ENCODE results near the gene PCDH15.

DNA sequence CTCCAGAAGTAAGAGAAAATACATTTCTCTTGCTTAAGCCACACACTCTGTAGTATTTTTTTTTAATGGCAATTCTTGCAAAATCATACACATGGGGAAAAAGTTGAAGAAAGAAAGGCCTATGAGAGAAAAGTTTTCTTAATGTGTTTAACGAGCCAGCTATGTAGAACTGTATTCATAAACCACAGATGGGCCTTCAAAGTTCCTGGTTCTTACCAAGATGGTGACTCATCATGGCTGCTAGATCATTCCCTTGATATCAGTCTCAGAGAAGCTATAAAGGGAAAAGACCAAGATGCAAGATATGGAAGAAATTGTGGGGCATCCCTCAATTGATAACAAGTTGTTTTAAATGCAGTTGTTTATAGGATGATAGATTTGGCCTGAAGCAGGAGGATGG is 1035.7 kb downstream of the PCDH15 start:
- TF ChIP-seq, protein P1, sequence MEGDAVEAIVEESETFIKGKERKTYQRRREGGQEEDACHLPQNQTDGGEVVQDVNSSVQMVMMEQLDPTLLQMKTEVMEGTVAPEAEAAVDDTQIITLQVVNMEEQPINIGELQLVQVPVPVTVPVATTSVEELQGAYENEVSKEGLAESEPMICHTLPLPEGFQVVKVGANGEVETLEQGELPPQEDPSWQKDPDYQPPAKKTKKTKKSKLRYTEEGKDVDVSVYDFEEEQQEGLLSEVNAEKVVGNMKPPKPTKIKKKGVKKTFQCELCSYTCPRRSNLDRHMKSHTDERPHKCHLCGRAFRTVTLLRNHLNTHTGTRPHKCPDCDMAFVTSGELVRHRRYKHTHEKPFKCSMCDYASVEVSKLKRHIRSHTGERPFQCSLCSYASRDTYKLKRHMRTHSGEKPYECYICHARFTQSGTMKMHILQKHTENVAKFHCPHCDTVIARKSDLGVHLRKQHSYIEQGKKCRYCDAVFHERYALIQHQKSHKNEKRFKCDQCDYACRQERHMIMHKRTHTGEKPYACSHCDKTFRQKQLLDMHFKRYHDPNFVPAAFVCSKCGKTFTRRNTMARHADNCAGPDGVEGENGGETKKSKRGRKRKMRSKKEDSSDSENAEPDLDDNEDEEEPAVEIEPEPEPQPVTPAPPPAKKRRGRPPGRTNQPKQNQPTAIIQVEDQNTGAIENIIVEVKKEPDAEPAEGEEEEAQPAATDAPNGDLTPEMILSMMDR (IDR thresholded peaks at IDR 0.05 in 2 of 3, conservative IDR thresholded peaks at IDR 0.05 in 1 of 3; ENCODE audit: insufficient read depth in 2 of 3, low read depth in 1 of 3, low read length in 3 of 3): no peak
- TF ChIP-seq, protein P2, sequence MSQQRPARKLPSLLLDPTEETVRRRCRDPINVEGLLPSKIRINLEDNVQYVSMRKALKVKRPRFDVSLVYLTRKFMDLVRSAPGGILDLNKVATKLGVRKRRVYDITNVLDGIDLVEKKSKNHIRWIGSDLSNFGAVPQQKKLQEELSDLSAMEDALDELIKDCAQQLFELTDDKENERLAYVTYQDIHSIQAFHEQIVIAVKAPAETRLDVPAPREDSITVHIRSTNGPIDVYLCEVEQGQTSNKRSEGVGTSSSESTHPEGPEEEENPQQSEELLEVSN (IDR thresholded peaks at IDR 0.05; ENCODE audit: borderline replicate concordance in 1 of 2, extremely low read depth in 1 of 2, insufficient read depth in 1 of 2, insufficient read length in 1 of 2, low read depth in 1 of 2, low read length in 1 of 2, poor library complexity in 1 of 2, severe bottlenecking in 1 of 2): no peak
- TF ChIP-seq, protein P3, sequence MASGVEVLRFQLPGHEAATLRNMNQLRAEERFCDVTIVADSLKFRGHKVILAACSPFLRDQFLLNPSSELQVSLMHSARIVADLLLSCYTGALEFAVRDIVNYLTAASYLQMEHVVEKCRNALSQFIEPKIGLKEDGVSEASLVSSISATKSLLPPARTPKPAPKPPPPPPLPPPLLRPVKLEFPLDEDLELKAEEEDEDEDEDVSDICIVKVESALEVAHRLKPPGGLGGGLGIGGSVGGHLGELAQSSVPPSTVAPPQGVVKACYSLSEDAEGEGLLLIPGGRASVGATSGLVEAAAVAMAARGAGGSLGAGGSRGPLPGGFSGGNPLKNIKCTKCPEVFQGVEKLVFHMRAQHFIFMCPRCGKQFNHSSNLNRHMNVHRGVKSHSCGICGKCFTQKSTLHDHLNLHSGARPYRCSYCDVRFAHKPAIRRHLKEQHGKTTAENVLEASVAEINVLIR (CRISPR knock-in tag; IDR thresholded peaks at IDR 0.05): no peak
- TF ChIP-seq NRF1 (conservative IDR thresholded peaks at IDR 0.05 in 1 of 2, IDR thresholded peaks at IDR 0.05 in 1 of 2) (no peak), ZNF324 (CRISPR knock-in tag; IDR thresholded peaks at IDR 0.05) (no peak), CREB1 (IDR thresholded peaks at IDR 0.05) (no peak), CREB1 (CRISPR knock-in tag; IDR thresholded peaks at IDR 0.05) (no peak), POLR2A (conservative IDR thresholded peaks at IDR 0.05) (no peak), ZNF274 (IDR thresholded peaks at IDR 0.05; ENCODE audit: borderline replicate concordance, low read depth, low read length) (no peak)
- TF ChIP-seq, protein P4, sequence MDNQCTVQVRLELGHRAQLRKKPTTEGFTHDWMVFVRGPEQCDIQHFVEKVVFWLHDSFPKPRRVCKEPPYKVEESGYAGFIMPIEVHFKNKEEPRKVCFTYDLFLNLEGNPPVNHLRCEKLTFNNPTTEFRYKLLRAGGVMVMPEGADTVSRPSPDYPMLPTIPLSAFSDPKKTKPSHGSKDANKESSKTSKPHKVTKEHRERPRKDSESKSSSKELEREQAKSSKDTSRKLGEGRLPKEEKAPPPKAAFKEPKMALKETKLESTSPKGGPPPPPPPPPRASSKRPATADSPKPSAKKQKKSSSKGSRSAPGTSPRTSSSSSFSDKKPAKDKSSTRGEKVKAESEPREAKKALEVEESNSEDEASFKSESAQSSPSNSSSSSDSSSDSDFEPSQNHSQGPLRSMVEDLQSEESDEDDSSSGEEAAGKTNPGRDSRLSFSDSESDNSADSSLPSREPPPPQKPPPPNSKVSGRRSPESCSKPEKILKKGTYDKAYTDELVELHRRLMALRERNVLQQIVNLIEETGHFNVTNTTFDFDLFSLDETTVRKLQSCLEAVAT (IDR thresholded peaks at IDR 0.05): no peak
- TF ChIP-seq, protein P5, sequence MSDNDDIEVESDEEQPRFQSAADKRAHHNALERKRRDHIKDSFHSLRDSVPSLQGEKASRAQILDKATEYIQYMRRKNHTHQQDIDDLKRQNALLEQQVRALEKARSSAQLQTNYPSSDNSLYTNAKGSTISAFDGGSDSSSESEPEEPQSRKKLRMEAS (CRISPR knock-in tag; IDR thresholded peaks at IDR 0.05): no peak

Data from K562 (cell line).